GM19351 (cell line): ENCODE results near the gene PRDM9.
"Not testable (repeated sequence)": the region's sequence is repeated elsewhere in the genome, so short reads cannot be mapped to it uniquely, and the experiment has no call there.

Source experiments
- ATAC-seq: cut with Tn5 transposase; IDR thresholded peaks from one replicate; pipeline ENCODE4 v1.9.1; 2021; ENCODE audit warnings: mild to moderate bottlenecking, moderate library complexity; ENCODE audit not compliant: unreplicated experiment

Gene PRDM9

DNA sequence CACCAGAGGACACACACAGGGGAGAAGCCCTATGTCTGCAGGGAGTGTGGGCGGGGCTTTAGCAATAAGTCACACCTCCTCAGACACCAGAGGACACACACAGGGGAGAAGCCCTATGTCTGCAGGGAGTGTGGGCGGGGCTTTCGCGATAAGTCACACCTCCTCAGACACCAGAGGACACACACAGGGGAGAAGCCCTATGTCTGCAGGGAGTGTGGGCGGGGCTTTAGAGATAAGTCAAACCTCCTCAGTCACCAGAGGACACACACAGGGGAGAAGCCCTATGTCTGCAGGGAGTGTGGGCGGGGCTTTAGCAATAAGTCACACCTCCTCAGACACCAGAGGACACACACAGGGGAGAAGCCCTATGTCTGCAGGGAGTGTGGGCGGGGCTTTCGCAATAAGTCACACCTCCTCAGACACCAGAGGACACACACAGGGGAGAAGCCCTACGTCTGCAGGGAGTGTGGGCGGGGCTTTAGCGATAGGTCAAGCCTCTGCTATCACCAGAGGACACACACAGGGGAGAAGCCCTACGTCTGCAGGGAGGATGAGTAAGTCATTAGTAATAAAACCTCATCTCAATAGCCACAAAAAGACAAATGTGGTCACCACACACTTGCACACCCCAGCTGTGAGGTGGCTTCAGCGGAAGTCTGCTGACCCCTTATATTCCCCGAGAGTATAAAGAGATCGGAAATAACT is 20.0 kb downstream of the PRDM9 start:
- not testable (repeated sequence) for ATAC-seq

DNA sequence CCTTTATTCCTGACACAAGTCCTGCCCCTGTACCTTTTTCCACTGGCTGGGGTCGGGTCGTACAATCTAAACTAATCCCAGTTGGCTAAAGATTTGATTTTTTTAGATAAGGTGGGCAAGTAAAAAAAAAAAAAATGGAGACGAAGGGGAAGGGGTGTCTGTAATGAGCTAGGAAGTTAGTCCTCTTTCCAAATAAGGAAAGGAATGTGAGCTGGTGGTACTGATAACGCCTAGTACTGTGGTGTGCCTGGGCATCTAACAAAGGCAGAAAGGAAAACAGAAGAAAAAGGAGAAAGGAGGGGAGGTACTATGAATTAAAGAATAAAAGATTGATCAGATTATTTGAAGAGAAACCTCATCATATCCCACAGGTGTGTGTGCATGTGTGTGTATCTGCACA is 21.3 kb downstream of the PRDM9 start:
- ATAC-seq, result no peak

DNA sequence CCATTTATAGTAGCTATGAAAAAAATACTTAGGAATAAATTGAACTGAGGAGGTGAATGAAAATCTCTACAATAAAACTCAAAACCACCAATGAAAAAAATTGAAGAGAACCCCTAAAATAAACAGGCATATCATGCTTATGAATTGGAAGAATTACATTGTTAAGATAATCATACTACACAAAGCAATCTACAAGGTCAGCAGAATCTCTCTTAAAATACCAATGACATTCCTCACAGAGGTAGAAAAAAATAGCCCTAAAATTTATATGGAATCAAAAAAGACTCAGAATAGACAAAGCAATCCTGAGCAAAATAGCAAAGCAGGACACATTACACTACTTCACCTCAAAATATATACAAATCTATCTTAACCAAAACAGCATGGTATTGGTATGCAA is 23.2 kb downstream of the PRDM9 start:
- no peak for ATAC-seq

DNA sequence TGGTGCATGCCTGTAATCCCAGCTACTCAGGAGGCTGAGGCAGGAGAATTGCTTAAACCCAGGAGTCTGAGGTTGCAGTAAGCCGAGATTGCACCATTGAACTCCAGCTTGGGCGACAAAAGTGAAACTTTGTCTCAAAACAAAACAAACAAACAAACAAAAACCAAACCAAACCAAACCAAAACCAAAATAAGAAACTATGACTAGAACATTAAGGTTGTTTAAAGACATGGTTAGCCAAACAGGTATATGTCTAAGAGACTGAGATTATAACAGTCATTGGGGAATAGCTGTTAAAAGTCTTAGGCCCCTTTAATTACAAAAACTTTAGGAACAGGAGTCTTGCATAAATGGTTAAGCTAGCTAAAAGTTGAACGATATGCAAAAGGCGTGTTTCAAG is 63.6 kb downstream of the PRDM9 start:
- no peak for ATAC-seq
